ENCODE data around the gene SCYGR3.

DNA sequence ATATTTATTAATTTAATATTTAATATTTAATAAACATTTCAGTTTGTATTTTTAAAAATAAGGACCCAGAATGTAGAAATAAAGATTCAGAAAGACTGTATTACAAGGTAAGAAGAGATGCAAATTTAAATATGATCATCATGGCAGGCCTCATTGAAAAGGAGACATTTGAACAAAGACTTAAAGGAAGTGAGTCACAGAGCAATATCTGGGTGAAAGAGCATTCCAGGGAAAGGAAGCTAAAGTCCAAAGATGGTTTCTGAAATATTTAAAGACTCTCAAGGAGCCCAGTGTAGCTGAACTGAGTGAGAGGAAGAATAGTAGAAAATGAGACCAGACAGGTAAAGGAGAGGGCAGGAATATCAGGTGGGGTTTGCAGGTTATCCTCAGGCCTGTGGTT is 8.6 kb upstream of the SCYGR3 start:
- TF ChIP-seq, protein P1, sequence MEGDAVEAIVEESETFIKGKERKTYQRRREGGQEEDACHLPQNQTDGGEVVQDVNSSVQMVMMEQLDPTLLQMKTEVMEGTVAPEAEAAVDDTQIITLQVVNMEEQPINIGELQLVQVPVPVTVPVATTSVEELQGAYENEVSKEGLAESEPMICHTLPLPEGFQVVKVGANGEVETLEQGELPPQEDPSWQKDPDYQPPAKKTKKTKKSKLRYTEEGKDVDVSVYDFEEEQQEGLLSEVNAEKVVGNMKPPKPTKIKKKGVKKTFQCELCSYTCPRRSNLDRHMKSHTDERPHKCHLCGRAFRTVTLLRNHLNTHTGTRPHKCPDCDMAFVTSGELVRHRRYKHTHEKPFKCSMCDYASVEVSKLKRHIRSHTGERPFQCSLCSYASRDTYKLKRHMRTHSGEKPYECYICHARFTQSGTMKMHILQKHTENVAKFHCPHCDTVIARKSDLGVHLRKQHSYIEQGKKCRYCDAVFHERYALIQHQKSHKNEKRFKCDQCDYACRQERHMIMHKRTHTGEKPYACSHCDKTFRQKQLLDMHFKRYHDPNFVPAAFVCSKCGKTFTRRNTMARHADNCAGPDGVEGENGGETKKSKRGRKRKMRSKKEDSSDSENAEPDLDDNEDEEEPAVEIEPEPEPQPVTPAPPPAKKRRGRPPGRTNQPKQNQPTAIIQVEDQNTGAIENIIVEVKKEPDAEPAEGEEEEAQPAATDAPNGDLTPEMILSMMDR (IDR thresholded peaks at IDR 0.05; ENCODE audit: extremely low read depth in 1 of 2, insufficient read depth in 1 of 2, low read depth in 1 of 2, low read length in 2 of 2) = no peak
- TF ChIP-seq GATA2 (IDR thresholded peaks at IDR 0.05; ENCODE audit: insufficient read depth, insufficient read length, low read depth, low read length) = no peak
- TF ChIP-seq POLR2A (IDR thresholded peaks at IDR 0.05; ENCODE audit: low read depth, low read length) = no peak
- no peak for TF ChIP-seq EZH2 (IDR thresholded peaks at IDR 0.05; ENCODE audit: borderline replicate concordance, low read depth, low read length, severe bottlenecking)

Data from endothelial cell of umbilical vein (primary cell).